NOMO-1 treated with dmso at 0.1 percent for 144 hours (cell line): ENCODE measurements around the gene WDR87.

Experiments used
- DNase-seq: peaks from one replicate; lab custom pipeline; 2025; ENCODE audit not compliant: unreplicated experiment; lab: John Stamatoyannopoulos, UW

The WDR87 gene

DNA sequence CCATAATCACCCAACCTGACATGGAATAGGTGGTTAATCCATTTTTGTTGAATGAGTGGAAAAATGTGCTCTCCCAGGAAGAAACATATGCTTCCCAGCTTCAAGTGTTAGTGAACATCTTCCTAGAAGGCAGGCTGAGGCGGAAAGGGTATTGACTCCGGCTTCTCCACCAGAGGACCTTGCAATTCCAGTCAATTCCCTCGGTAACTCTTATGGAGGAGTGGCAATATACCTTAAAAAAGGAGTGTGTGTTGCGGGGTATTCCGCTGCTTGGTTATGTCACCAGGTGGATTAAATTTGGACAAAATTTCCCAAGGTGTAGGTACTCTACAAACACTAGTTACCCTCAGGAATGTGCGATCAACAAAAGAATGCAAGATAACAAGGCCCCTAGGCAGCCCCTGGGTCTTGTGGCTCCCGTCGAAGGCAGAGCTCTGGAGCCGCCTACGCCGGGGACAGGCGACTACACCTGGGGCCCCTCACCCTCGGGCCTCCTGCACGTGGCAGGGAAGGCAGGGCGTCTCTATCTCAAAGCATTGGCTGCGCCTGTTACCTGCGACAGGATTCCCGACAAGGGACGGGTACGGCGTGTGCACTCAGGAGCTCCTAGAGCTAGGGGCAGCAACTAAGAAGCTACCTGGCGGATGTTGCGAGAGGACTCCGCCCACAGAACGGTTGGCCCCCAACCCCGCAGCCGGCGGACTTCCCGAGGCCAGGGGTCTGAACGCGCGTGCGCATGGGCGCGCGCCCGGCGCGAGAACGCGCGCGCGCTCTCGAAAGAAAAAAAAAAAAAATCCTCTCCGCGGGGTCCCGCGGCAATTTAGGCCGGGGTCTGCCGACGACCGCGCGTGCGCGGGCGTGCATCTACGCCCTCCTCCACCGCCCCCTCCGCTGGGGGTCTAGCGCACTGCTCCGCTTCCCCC, at the start of gene WDR87:
WDR87 (minus strand) TSS at position 649 of the 923 bp plus-strand sequence. CDS start 8,355 bp downstream, outside the sequence.
- DNase-seq = no peak

DNA sequence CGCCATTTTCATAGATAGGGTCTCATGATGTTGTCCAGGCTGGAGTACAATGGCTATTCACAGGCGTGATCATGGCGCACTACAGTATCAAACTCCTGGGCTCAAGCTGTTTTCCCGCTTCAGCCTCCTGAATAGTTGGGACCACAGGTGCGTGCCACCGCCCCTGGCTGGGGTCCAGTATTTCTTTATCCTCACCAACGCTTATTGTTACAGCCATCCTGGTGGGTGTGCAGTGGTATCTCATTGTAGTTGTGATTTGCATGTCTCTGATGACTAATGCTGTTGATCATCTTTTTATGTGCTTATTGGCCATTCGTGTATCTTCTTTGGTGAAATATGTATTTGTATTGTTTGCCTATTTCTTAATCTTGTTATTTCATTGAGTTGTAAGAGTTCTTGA, 49.6 kb upstream of the WDR87 start:
- DNase-seq = no peak

DNA sequence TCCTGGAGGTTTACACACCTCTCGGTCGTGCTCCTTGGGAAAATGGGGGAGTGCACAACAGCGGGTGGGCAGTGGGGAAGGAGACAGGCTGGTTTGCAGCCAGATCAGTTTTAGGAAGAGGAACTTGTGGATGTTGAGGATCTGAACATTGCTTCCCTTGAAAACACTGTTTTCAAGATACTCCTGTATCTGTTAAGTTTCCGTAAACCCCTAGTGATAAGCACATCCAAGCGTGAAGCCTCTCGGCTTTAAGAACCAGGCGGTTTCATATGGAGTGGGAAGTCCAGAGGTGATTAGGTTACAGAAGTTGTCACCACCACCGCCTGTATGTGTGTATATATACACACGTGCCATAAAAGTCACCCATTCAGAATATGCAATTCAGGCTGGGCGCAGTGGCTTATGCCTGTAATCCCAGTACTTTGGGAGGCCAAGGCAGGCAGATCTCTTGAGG, 48.1 kb upstream of the WDR87 start:
- no peak for DNase-seq

DNA sequence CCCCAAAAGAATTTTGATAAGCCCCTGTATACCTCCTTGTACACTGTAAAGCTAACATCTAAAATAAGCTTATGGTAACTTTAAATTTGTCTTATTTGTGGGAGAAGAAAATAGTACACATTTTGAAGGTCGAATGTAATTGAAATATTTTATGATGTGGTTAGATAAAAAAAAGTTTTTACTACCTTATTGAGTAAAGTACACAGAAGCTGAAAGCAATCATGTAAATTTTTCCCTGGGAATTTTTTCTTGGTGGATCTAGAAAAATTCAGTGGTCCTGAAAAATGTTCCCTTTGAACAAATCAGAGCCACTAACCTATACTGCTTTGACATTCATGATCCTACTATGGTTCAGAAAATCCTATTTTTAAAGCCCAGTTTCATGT, 47.5 kb upstream of the WDR87 start:
- DNase-seq = no peak

DNA sequence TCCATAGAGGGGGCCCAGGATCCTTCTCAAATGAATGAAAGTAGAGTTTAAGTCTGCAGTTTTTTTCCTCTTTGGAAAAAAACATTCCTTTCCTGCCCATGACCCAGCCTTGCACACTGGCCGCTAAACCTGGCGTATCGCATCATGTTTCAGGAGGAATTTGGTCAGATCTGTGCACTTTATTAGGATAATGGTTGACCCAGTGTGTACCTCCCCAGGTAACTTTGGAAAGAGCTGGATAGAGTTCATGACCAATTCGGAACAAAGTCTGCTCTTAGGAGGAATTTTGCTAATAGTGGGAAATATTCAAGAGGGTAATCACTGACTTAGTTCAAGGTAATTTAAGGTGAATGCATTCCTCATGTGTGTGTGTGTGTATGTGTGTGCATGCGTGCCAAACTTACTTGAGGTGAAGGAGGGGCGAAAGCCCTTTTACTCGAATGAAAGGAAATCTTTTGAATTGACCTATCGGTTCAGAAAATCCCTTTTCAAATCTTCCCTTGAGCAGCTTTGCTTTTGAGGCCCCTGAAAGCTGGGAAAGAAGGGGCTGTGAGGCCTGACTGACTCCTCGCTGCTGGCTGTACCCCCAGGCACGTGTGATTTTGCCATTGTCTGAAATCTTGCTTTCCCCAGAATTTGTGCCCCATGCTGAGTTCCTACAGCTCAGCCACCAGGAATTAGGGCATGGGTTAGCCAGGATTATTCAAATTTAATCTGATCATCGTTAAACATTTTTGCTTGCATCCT, 47.0 kb upstream of the WDR87 start:
- DNase-seq = no peak

DNA sequence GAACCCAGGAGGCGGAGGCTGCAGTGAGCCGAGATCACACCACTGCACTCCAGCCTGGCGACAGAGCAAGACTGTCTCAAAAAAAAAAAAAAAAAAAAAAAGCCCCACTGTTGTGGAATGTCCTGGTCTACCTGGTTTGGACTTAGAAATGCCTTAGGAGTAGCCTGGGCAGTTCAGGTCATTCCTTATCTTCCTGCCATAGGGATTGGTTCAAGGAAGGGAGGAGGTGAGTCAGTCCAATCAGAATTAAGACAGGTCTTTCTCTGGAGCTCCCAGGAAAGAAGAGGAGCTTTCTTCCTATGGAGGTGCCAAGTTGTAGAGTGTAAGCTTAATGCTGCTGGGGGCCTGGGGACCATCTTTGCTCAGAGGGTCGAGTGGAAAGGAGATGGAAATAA, 45.4 kb upstream of the WDR87 start:
- no peak for DNase-seq

DNA sequence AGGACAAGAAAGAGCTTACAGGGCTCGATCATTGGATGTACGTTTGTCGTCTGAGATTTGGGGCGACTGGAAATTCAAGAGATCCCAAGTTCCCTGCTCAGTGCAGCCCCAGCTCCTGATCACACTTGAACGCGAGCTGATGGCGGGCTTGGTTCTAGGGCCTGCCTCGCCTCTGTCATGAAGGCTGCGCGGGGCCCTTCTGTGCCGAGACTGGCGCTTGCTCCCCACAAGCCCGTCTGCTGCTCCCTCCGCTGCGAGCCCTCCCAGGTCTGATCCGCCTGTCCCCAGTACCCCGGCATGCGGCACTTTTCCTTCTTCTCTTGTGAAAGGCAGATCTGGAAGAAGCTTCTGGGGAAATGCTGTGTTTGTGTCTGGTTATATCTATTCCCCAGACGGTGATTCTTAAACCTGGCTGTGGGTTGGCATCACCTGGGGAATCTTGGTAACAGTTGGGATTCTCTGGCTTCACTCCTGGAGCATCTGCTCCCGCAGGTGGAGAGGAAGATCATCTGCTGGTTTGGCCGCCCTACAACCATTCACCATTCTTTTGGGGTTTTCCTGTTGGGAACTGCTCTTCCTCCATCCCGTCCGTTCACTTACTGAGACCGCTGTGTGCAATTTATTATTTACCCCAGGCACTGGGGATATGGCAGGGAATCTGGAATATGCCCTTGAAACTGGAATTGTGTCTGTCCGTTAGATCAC, 44.2 kb upstream of the WDR87 start:
- DNase-seq = no peak

DNA sequence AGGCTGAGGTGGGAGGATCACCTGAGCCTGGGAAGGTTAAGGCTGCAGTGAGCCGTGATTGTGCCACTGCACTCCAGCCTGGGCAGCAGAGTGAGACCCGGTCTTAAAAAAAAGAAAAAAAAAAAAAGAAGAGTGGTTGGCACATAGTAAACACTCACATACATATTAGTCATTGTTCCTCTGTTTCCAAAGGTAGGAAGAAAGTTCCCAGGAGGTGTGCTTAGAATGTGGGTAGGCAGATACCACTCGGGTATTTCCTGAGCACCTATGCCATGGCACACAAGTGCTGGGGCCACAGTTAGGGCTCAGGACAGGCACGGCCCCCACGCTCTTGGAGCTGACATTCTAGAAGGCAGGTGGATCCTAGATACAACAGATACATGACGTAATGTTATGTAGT, 42.0 kb upstream of the WDR87 start:
- DNase-seq = no peak

DNA sequence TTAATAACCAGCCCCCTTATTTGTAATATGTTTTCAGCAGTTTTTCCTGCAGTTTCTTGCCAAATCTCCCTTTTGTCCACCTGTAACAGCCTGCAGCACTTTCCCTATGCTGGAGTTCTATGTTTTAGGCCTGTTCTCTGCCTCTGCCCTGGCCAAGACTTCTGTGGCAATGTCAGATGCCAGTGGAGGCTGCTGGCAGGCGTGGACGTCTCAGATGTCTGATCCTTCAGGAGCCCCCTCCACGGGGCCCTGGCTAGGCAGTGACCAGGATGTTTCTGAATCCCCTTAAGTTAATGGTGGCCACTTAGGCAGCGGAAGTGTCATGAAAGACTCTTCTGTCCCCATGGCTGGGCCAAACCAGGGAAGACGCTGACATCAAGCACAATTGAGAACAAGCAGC, 41.4 kb upstream of the WDR87 start:
- no peak for DNase-seq

DNA sequence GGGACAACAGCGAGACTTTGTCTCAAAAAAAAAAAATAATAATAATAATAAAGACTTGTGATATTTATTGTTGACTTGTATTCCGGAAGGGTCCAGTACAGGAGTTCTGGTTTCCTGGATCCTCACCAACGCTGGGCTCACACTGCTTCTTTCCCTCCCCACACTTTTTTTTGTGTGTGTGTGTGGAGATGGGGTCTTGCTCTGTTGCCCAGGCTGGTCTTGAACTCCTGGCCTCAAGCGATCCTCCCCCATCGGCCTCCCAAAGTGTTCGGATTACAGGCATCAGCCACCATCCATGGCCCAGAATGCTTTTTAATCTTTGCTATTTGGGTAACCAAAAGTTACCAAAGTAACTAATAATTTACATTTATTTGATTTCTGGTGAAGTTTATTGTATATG, 39.7 kb upstream of the WDR87 start:
- no peak for DNase-seq

DNA sequence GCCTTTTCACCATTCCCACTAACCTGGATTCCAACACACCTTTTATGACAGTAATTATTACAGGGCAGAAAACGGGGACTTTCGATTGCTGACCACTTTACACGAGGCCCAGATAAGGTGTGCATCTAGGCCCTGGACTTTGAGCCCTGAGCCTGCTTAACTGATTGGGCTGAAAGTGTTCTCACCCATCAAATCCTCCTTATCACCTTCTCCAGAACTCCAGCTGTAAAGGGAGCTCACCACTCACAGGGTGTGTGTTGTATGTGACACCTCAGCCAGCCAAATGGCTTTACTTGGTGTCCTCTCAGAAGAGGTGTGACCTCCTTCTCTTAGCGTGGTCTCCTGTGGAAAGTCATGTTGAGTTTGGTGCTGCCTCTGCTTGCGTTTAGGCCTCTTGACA, 37.1 kb upstream of the WDR87 start:
- no peak for DNase-seq

DNA sequence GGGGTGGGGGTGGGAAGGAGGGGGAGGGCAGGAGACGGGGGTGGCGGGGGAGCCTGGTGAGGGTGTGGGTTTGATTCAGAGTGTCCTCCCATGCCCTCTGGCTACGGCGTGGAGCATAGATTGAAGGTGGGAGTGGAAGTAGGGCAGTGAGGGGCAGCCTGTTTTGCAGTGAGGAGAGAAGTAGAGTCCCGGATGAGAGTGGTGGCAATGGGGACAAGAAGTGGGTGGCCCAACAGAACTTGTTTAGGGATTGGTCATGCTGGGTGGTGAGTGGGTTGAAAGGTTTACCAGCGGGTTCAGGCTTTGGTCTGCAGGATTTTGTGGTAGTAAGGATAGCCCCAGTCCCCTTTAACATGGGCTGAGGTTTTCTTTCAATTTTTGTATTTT, 36.1 kb upstream of the WDR87 start:
- DNase-seq = no peak

DNA sequence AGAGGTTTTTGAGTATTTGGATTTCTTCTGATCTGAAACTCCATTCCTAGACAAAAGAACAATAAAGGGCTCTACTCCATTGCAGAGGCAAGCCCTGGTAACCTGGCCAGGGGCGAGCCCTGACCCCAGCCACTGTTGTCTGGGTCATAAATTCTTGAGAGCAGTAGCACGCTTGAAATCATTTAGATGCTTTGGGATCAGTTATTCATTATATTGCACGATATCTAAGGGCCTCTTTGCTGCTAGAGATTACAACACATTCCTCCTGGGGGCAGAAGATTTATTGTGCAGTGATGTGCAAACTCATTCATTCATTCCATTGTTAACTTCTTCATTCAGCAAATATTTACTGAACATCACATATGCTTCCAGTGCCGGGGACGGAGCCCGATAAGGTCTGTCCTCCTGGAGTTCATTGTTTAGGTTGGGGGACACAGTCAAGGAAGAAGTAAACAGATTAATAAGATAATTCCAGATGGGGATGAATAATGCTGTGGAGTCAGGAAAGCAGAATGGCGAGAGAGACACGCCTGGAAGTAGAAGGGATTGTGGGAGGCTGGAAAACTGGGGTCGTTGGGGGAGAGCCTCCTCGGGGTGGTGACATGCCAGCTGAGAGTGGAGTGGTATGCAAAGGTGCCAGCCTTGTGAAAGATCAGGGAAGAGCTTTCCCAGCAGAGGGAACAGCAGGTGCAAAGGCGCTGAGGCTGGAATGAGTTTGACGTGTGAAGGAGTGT, 35.6 kb upstream of the WDR87 start:
- DNase-seq = no peak

DNA sequence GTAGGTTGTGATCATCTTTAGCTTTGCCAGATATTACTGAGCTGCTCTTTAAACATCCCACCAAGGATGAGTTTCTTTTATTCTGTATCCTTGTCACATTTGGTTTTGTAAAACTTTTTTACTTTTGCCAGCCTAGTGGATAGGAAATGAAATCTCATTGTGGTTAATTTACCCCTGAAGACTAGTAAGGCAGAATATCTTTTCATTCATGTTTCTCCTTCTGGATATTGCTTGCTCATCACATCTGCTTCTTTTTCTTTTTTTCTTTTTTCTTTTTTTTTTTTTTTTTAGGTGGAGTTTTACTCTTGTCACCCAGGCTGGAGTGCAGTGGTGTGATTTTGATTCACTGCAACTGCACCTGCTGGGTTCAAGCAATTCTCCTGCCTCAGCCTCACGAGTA, 32.0 kb upstream of the WDR87 start:
- no peak for DNase-seq

DNA sequence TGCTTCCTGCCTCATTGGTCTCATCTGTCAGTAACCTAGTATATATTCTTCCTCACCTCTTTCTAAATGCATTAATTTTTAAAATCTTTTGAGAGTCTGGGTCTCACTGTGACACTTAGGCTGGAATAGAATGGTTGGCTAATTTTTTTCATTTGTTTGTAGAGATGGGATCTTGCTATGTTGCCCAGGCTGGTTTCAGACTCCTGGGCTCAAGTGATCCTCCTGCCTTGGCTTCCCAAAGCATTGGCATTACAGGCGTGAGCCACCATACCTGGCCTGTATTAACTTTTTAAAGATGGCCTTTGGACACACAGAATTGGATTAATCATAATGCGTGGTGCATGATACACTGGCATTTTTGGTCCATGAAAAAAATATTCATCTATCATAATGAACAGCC, 30.5 kb upstream of the WDR87 start:
- DNase-seq = no peak

DNA sequence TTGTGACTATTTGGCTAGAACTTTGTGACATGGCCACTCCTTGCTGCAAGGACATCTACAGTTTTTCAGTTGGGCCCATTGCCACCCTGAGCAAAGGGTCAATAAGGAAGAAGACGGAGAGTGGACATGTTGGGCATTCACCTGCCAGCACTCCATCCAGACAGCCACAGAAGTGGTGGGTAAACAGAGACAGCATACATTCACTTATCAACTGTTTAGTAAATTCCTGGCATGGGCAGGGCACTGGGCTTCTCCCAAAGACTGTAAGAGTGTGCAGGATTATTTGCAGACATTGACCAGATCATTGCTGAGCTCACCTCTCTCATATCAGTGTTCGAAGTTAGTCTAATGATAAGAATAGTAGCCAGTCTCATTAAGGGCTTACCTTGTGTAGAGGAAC, 29.8 kb upstream of the WDR87 start:
- DNase-seq = no peak

DNA sequence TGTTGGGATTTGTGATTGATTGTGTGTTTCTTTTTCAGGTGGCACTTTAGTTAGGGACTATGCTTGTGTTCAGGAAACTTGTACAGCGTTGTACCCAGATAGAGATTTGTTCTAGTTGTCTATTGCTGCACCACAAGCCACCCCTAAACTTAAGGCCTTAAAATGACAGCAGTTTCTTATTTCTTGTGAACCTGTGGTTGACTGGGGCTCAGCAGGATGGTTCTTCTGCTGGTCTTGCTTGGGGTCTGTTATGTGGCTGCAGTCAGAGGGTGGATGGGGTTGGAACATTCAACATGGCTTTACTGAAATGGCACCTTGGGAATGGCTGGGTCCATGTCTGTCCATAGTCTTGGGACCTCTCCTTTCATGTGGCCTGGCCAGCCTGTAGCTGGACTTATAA, 28.9 kb upstream of the WDR87 start:
- no peak for DNase-seq

DNA sequence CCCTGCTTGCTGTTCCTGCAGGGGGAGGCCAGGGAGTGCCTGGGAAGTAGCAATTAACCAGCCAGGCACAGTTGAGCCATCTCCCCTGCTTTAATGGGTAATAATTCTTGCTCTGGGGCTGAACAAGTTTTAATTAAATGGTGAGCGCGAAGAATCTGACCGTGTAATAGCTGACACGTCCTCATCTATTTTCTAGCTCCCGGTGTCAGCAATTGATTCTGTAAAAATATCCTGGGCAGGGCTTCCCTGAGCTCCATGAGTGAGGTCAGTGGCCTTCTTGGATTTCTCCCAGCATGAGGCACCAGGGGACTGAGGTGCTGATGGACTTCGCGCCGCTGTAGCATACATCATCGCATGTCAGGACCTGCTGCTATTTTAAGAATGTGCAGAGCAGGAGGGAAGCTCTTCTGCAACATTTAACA, 27.6 kb upstream of the WDR87 start:
- DNase-seq = no peak

DNA sequence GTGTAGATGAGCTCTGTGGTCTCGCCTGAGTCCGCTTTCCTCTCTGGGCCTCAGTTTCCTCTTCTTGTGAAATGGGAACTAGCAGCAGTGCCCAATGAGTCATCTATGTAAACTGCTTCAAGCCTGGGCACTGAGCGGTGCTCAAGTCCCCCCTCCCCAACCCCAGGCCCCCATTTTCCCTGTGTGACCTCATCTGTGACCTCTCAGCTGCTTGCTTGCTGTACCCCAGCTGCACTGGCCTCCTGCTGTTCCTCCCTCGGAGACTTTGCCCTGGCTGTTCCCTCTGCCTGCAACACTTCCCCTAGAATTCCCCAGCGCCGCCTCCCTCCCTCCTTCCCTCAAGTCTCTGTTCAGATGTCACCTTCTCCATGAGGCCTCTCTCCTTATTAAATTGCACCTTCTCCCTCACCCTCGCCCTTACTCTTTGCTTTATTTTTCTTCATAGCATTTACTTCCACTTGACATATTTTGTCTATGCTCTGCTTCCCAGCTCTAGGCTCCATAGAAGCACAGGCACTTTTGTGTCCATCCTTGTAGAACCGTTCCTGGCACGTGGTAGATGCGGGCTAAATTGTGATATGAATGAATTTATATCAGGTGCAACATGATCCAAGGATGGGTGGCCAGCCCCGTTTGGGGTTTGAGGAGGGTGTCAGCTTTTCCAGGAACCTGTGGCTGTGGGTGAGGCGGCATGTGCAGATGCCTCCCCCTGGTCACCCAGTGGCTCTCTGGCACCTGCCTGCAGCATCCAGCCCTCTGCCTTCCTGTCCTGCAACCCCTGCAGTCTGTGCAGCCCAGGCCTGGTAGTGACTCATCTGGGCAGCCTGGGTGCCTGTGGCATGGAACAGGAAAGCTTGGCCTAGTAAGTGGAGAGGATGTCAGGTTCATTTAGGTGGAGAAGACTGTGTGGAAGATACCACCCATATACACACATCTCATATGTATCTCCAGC, 26.9 kb upstream of the WDR87 start:
- DNase-seq = no peak
